ENCODE measurements around the gene ELP5. TPM values are rescaled to one million over a fixed set of nuclear protein-coding genes. Genes with fewer than 3 reads are reported as not detected.
"Not testable (repeated sequence)": the region's sequence is repeated elsewhere in the genome, so short reads cannot be mapped to it uniquely, and the experiment has no call there.

Gene ELP5
- polyA plus RNA-seq, 1 of the 3 experiments (the other 2 are of a cell fraction) = 45.4 TPM

DNA sequence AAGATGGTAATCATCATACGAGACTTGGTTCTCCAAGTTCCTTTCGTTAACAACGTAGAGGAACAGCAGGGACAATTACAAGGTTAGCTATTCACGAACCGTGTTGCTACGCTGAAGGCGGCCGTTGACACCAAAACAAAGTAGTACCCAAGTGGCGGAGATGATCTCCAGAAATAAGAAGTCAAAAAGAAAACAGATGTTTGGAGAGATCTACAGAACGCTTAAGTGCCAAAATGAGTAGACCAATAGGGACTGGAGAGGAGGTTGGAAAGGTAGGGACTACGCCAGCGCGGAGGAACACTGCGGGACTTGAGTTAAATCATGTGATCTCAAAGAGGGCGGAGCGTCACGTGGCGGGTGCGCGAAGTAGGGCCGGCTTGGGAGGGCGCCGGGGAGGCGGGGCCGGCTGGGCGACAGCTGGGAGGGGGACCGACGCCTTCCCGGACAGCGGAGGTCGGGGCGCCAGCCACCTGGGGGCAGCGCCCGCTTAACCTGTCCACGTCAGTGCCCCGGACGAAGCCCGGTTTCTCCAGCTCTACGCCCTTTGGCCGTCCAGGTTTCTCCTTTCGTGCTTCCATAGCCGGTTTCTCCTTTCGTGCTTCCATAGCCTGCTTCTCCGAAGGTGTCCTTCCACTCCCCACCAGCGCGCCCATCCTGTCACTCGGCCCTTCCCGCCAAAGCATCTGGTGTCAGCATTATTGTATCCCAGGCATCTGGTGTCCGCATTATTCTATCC lies 9.1 kb upstream of the ELP5 start (continued):
- TF ChIP-seq FOSL2 (IDR thresholded peaks at IDR 0.05; ENCODE audit: borderline replicate concordance, low read depth) = peak; percentile 4; the same call in 1 of the 2 replicates
- TF ChIP-seq GATA2 (CRISPR knock-in tag; IDR thresholded peaks at IDR 0.05) = no peak
- TF ChIP-seq RXRA (IDR thresholded peaks at IDR 0.05; ENCODE audit: borderline replicate concordance, low read depth) = no peak
- TF ChIP-seq, protein P1, sequence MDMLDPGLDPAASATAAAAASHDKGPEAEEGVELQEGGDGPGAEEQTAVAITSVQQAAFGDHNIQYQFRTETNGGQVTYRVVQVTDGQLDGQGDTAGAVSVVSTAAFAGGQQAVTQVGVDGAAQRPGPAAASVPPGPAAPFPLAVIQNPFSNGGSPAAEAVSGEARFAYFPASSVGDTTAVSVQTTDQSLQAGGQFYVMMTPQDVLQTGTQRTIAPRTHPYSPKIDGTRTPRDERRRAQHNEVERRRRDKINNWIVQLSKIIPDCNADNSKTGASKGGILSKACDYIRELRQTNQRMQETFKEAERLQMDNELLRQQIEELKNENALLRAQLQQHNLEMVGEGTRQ (IDR thresholded peaks at IDR 0.05; ENCODE audit: borderline replicate concordance, low read depth, low read length) = peak; percentile 93

DNA sequence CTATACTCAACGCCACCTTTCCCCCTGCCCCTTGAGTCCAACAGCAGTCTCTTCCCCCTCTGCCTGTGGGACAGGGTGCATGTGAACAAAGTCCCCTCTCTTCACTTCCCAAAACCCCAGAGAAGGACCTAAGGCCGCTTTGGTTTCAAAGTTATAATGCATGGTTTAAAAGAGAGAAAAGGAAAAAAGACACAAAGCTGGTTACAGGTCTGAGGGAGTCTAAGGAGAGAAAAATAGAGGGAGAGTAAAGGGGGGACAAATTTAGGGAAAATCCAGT lies 8.6 kb upstream of the ELP5 start:
- WGBS (ENCODE audit: low lambda C conversion rate) = 71% methylated on average over 2 of the region's 2 CpGs
- Histone ChIP-seq H2AFZ (ENCODE audit: low read depth) (no peak overlapping the region), H3K9me2 (no peaks in the 10 kb centered on the region), H3K27ac (ENCODE audit: low read depth in 2 of 2, low read length in 1 of 2) (peak overlapping the region; percentile 88 to 99), H3K27me3 (ENCODE audit: insufficient read depth) (no peaks in the 10 kb centered on the region), H3F3A (replicated peaks; ENCODE audit: insufficient read depth) (peaks cover 43% of the 10 kb centered on the region), H3K4me1 (ENCODE audit: control insufficient read depth in 1 of 2, insufficient read depth in 2 of 2, low read depth in 1 of 2, low read length in 1 of 2) (peaks cover 12 to 19% of the 10 kb centered on the region in 2 experiments; a peak in 3 of 4 replicates), H3K9me3 (no peaks in the 10 kb centered on the region), H4K20me1 (ENCODE audit: insufficient read depth) (no peaks in the 10 kb centered on the region), H3K36me3 (replicated peaks in 1 of 2; ENCODE audit: control insufficient read depth in 1 of 2, insufficient read depth in 2 of 2, low read length in 1 of 2) (peaks cover 31 to 44% of the 10 kb centered on the region in 2 experiments), H3K9ac (peak overlapping the region; percentile 97), H3K79me2 (ENCODE audit: insufficient read depth) (peaks cover 61% of the 10 kb centered on the region), H3K4me3 (ENCODE audit: low read depth in 2 of 2, low read length in 1 of 2) (peak overlapping the region; percentile 80 to 98), H3K4me2 (peak overlapping the region; percentile 79)
- no peak for DNase-seq
- CTCF ChIA-PET = interaction anchor here (1.0 to 5.6 kb wide), 5 partner anchors 8 to 108 kb away, joined by 3 to 35 read pairs (median 6); partner anchors contain the start of genes ACADVL, CTDNEP1, DLG4 and ELP5
- TF ChIP-seq RAD21 (IDR thresholded peaks at IDR 0.05; ENCODE audit: low read length) (no peak), TAF1 (IDR thresholded peaks at IDR 0.05; ENCODE audit: borderline replicate concordance, low read depth, low read length) (no peak), EZH2phosphoT487 (IDR thresholded peaks at IDR 0.05; ENCODE audit: borderline replicate concordance, low read depth) (no peak), CHD2 (IDR thresholded peaks at IDR 0.05; ENCODE audit: low read length, partially characterized antibody) (no peak), JUND (IDR thresholded peaks at IDR 0.05) (no peak), RXRA (IDR thresholded peaks at IDR 0.05; ENCODE audit: borderline replicate concordance, low read depth) (no peak), EP300 (IDR thresholded peaks at IDR 0.05; ENCODE audit: borderline replicate concordance in 1 of 2, low read depth in 1 of 2, low read length in 1 of 2) (no peak), YY1 (IDR thresholded peaks at IDR 0.05; ENCODE audit: low read depth) (no peak), FOXM1 (IDR thresholded peaks at IDR 0.05; ENCODE audit: low read depth) (no peak), GATA2 (CRISPR knock-in tag; IDR thresholded peaks at IDR 0.05) (no peak), POLR2AphosphoS5 (IDR thresholded peaks at IDR 0.05; ENCODE audit: low read depth, low read length) (no peak), NRF1 (IDR thresholded peaks at IDR 0.05; ENCODE audit: low read depth, low read length) (no peak)
- TF ChIP-seq, protein P2, sequence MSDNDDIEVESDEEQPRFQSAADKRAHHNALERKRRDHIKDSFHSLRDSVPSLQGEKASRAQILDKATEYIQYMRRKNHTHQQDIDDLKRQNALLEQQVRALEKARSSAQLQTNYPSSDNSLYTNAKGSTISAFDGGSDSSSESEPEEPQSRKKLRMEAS (IDR thresholded peaks at IDR 0.05; ENCODE audit: low read depth) = no peak
- TF ChIP-seq, protein P3, sequence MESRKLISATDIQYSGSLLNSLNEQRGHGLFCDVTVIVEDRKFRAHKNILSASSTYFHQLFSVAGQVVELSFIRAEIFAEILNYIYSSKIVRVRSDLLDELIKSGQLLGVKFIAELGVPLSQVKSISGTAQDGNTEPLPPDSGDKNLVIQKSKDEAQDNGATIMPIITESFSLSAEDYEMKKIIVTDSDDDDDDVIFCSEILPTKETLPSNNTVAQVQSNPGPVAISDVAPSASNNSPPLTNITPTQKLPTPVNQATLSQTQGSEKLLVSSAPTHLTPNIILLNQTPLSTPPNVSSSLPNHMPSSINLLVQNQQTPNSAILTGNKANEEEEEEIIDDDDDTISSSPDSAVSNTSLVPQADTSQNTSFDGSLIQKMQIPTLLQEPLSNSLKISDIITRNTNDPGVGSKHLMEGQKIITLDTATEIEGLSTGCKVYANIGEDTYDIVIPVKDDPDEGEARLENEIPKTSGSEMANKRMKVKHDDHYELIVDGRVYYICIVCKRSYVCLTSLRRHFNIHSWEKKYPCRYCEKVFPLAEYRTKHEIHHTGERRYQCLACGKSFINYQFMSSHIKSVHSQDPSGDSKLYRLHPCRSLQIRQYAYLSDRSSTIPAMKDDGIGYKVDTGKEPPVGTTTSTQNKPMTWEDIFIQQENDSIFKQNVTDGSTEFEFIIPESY (IDR thresholded peaks at IDR 0.05; ENCODE audit: borderline replicate concordance, low read depth) = no peak
- POLR2A ChIA-PET = interaction anchor here (1.2 to 1.8 kb wide), 4 partner anchors 8 to 28 kb away, joined by 5 to 7 read pairs (median 6); partner anchors contain the start of genes CTDNEP1, DVL2 and ELP5

DNA sequence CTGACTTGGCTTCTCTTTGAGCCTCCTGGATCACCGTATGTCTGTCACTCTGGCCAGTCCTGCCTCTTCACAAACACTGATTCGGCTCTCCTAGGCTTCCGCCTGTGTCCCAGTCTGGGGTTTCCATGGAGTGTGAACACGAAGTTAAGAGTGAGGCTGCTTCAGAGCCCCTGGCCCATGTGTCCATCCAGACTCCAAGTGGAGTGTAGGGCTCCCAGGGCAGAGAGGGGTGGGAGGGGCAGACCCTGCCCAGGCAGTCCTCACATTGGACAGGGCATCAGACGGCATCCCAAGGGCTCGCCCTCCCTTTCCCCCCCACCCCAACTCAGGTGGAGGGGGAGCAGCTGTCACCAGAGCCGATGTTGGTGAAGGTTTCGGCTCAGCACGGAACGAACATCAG lies 8.2 kb upstream of the ELP5 start:
- not testable (repeated sequence) for H3K27ac ChIP-seq (ENCODE audit: low read depth in 2 of 2, low read length in 1 of 2); H3K27me3 ChIP-seq (ENCODE audit: insufficient read depth); H3K9ac ChIP-seq; H3K4me3 ChIP-seq (ENCODE audit: low read depth in 2 of 2, low read length in 1 of 2); H3K9me3 ChIP-seq; H2AFZ ChIP-seq (ENCODE audit: low read depth); DNase-seq; H3K9me2 ChIP-seq; H3K4me2 ChIP-seq; H4K20me1 ChIP-seq (ENCODE audit: insufficient read depth)
- POLR2A ChIA-PET = interaction anchor here (0.6 to 1.8 kb wide), 2 partner anchors 9 to 60 kb away, joined by 5 to 7 read pairs; partner anchors contain the start of gene DVL2
- Histone ChIP-seq H3F3A (replicated peaks; ENCODE audit: insufficient read depth) (peaks cover 43% of the 10 kb centered on the region), H3K4me1 (ENCODE audit: control insufficient read depth in 1 of 2, insufficient read depth in 2 of 2, low read depth in 1 of 2, low read length in 1 of 2) (peaks cover 12 to 19% of the 10 kb centered on the region in 2 experiments; a peak in 3 of 4 replicates), H3K79me2 (ENCODE audit: insufficient read depth) (peaks cover 62% of the 10 kb centered on the region), H3K36me3 (replicated peaks in 1 of 2; ENCODE audit: control insufficient read depth in 1 of 2, insufficient read depth in 2 of 2, low read length in 1 of 2) (peaks cover 31 to 44% of the 10 kb centered on the region in 2 experiments)
- 89% methylated on average over 8 of the region's 10 CpGs for WGBS (ENCODE audit: low lambda C conversion rate)
- CTCF ChIA-PET = interaction anchor here (0.9 to 3.7 kb wide), 3 partner anchors 24 to 107 kb away, joined by 3 to 15 read pairs (median 3); partner anchors contain the start of genes ACADVL and DLG4

Data from SK-N-SH (cell line).